Measurements from ENCODE around the gene MAB21L3. TPM values are rescaled to one million over a fixed set of nuclear protein-coding genes. Genes with fewer than 3 reads are reported as not detected.
"Not testable (repeated sequence)": the region's sequence is repeated elsewhere in the genome, so short reads cannot be mapped to it uniquely, and the experiment has no call there.

Gene MAB21L3
- total RNA-seq, 1 experiment from 2014 or later, result not detected

DNA sequence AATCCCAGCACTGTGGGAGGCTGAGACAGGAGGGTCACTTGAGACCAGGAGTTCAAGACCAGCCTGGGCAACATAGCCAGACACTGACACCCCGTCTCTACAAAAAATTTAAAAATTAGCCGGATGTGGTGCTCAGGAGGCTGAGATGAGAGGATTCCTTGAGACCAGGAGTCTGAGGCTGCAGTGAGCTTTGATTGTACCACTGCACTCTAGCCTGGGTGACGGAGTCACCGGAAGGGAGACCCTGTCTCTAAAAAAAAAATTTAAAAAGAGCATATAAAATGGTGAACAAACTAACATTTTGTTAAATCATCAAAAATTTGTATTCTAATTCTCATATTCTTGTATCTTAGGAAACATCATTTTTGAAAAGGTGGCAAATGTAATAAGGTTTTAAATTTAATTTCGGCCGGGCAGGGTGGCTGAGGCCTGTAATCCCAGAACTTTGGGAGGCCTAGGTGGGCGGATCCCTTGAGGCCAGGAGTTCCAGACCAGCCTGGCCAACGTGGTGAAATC is 27.1 kb downstream of the MAB21L3 start:
- no peak for DNase-seq (ENCODE audit: low read depth)

- no peak for DNase-seq (ENCODE audit: low read depth)
Measured at GRCh38 chr1:116139592-116140134, 28.5 kb downstream of the MAB21L3 start.

DNA sequence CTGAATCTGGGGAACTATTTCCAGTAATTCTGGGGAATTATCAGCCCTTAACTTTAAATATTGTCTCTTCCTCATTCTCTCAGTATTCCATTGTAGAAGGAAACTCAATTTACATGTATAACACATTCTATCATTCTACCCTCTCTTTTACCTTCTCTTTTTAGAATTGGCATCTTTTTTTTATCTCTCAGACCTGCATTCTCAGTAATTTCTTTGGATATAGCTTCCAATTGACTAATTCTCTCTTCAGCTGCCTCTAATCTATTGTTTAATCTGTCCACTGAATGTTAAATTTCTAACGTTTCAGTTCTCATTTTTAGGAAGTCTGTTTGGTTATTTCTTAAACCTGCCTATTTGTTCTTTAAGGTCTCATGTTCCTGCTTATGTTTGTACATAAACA is 33.0 kb downstream of the MAB21L3 start:
- no peak for DNase-seq (ENCODE audit: low read depth)

DNA sequence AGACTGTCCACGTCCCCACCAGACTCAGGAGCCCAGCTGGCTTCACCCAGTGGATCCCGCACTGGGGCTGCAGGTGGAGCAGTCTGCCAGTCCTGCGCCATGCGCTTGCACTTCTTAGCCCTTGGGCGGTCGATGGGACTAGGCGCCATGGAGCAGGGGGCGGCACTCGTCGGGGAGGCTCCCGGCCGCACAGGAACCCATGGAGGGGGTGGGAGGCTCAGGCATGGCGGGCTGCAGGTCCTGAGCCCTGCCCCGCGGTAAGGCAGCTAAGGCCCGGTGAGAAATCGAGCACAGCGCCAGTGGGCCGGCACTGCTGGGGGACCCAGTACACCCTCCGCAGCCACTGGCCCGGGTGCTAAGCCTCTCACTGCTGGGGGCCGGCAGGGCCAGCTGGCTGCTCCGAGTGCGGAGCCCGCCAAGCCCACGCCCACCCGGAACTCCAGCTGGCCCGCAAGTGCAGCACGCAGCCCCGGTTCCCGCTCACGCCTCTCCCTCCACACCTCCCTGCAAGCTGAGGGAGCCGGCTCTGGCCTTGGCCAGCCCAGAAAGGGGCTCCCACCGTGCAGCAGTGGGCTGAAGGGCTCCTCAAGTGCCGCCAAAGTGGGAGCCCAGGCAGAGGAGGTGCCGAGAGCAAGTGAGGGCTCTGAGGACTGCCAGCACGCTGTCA is 35.4 kb downstream of the MAB21L3 start:
- DNase-seq (ENCODE audit: low read depth), result not testable (repeated sequence)

- no peak for DNase-seq (ENCODE audit: low read depth)
Measured at GRCh38 chr1:116147114-116147510, 35.9 kb downstream of the MAB21L3 start.

- DNase-seq (ENCODE audit: low read depth), result no peak
Measured at GRCh38 chr1:116147972-116148371, 36.8 kb downstream of the MAB21L3 start.

DNA sequence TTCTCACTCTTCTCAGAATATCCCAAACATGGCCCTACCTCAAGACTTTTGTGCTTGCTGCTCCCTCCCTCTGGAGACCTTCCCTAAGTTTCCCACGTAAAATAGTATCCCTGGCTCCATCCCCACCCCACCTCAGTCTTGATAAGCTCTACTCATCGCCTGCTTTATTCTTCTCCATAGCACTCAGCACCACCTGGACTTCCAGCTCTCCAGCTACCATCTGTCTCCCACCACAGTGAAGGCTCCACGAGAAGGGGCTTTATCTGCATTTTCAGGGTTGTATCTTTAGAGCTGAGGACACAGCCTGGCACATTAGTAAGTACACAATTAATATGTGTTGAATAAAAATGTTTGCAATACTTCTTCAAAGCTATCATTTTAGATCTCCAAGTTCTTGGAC is 37.8 kb downstream of the MAB21L3 start:
- DNase-seq (ENCODE audit: low read depth), result no peak

GRCh38 chr1:116150368-116150767 is 39.2 kb downstream of the MAB21L3 start:
- no peak for DNase-seq (ENCODE audit: low read depth)

GRCh38 chr1:116151739-116152576 is 40.8 kb downstream of the MAB21L3 start:
- peak; percentile 79 for DNase-seq (ENCODE audit: low read depth)

DNA sequence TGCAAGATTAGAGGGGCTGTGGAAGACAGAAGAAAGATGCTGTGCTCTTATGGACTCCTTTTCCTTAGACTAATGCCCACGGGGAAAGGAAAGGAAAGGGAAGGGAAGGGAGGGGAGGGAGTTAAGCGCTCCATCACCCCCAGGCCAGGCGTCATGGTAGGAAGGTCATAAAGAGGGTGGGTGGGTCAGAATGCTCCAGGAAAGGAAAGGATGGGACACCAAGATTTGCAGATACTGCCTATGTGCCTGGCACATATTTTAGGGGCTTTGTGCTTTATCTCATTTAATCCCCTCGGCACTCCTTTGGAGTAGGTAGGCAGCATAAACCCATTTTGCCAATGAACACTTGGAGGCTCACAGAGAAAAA is 41.4 kb downstream of the MAB21L3 start:
- no peak for DNase-seq (ENCODE audit: low read depth)

DNA sequence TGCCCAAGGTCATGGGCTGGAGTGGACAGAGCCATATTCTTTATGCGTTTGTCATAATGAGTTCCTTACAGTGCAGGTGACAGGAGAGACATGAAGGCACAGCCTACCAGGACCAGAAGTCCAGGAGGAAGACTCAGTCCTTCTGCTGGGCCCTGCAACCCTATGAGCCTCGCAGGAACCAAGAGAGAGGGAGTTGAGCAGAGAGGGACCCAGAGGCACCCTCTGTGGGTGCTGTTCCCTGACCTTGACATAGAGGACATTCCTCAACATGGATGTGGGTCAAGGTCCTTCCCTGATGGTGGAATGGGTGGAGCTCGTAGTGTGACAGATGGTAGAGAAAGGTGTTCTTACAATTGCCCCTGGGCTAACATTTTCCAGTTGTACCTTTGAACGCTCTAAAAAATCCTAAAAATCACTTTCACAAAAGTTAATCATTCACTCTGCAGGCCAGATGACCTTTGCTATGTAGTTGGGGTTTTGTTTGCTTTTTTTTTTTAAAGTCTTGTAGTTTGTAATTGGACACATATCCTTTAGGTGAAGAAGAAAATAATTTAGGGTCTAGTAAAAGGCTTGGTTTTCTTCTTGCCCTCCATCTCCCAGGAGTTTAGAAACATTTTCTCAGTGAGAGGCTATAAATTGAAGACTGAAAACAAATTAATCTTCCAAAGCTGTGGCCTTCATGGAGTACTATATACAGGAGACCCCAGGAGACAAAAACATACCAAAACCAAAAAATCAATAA is 41.9 kb downstream of the MAB21L3 start:
- DNase-seq (ENCODE audit: low read depth), result no peak

DNA sequence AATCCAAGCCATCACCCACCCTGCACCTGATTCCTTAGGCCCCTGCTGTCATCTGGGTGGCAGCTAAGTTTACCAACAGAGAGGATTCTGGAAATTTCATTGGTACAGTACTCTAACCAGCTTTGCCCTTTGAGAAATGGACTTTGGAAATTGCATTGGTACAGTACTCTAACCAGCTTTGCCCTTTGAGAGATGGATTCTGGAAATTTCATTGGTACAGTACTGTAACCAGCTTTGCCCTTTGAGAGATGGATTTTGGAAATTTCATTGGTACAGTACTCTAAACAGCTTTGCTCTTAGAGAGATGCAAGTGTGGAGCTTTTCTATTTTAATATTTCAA is 42.5 kb downstream of the MAB21L3 start:
- DNase-seq (ENCODE audit: low read depth), result no peak

DNA sequence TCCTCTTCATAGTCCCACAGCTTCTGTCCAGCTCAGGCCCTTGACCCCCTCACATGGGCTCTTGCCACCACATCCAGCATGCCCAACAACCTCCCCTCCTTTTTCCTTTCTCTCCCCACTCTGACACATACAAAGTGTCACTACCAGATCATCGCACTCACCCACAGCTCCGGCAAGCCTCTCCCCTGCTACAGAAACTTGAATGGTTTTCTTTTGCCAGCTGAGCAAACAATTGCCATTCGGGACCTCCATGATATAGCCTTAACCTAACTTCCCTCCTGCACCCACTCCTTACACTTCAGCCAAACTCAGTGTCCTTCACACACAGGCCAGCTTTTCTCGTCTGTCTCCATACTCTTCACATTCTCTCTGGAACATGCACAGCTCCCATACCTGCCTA is 43.3 kb downstream of the MAB21L3 start:
- DNase-seq (ENCODE audit: low read depth), result no peak

GRCh38 chr1:116157096-116157495 is 45.9 kb downstream of the MAB21L3 start:
- no peak for DNase-seq (ENCODE audit: low read depth)

GRCh38 chr1:116159177-116159576 is 48.0 kb downstream of the MAB21L3 start:
- no peak for DNase-seq (ENCODE audit: low read depth)

DNA sequence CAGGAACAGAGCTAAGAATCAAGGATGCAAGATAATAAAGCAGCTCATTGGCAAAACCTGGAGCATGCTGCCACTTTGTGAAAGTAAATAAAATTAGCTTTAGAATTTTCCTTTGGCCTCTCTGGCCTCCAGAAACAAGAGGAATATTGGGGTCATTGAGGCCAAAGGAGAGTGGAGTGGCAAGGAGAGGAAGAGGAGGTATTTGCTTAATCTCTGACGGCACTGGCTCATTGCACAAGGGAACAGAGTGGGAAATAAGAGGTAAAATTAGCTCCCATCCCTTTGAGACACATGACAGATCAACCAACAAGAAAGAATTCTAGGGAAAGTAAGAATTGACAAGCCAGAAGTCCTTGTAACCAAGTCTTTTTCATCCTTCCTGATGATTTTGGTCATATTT is 48.4 kb downstream of the MAB21L3 start:
- DNase-seq (ENCODE audit: low read depth), result no peak

- DNase-seq (ENCODE audit: low read depth), result no peak
Measured at GRCh38 chr1:116161390-116161789, 50.2 kb downstream of the MAB21L3 start.

GRCh38 chr1:116161877-116162390 is 50.7 kb downstream of the MAB21L3 start:
- DNase-seq (ENCODE audit: low read depth), result no peak

- DNase-seq (ENCODE audit: low read depth), result no peak
Measured at GRCh38 chr1:116163533-116163932, 52.3 kb downstream of the MAB21L3 start.

DNA sequence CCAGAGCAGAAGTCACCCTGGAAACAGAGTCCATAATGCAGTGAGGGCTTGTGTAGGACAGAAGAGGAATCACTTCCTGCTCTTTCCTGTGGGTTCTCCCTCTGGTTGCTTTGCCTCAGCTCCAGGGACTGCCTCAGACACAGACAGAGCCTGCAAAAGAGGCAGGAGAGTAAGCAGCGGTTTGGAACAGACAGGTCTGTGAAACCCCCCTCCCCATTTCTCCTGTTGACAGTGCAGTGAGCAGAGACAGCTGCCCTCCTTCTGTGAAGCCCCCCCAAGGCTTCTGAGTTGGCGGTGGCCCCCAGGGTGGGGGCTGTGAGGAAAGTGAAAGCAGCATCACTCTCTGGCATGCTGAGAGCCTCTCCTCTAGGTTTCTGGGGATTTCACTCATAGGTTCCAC is 53.0 kb downstream of the MAB21L3 start:
- DNase-seq (ENCODE audit: low read depth), result no peak

GRCh38 chr1:116164604-116165368 is 53.6 kb downstream of the MAB21L3 start:
- no peak for DNase-seq (ENCODE audit: low read depth)

Measured in RPMI7951 (cell line).